NK-92 treated with Interleukin-12 subunit alpha and Interleukin-12 subunit beta, amount 100 ng/mL, for 24 hours (cell line): Measurements from ENCODE around the gene TKFC.
A peak's percentile ranks its signal among the peaks of the same experiment; 100 is the strongest.

ENCODE experiments used
- DNase-seq: peaks from one replicate; lab custom pipeline; 2025; lab: John Stamatoyannopoulos, UW

The TKFC gene

GRCh38 chr11:61315260-61315659 lies 17.8 kb upstream of the TKFC start:
- no peak for DNase-seq

- DNase-seq: no peak
These were observed 7.2 kb upstream of the TKFC start for GRCh38 chr11:61325649-61326414.

DNA sequence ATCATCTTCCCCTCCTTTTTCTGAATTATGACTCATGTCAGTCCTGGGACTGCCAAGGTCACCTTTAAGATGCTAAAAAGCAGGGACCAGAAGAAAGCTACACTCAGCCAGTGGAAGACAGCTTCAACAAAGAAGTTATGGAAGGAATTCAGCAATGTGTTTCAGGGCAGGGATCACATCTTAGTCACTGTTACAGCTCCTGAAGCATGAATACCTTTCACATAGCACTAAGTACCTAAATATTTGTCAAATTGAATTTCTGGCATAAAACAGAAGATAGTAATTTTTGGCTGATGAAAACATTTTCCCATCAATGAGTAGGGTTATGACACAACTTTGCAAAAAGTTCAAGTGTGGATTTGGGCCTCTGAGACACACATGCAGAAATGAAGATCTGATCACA lies 5.4 kb upstream of the TKFC start:
- DNase-seq: no peak

DNA sequence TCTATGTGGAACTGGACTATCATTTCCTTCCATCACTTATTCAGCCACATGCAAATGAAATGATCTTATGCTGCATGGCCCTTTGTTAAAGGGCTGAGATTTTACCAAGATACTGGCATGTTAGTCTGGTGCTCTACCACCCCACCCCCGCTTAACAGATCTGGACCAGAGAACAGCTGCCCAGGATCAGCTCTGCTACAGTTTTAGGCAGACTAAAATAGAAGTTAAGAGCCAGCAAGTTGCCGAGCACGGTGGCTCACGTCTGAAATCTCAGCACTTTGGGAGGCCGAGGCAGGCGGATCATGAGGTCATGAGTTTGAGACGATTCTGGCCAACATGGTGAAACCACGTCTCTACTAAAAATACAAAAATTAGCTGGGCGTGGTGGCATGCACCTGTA lies 4.7 kb upstream of the TKFC start:
- DNase-seq: no peak

DNA sequence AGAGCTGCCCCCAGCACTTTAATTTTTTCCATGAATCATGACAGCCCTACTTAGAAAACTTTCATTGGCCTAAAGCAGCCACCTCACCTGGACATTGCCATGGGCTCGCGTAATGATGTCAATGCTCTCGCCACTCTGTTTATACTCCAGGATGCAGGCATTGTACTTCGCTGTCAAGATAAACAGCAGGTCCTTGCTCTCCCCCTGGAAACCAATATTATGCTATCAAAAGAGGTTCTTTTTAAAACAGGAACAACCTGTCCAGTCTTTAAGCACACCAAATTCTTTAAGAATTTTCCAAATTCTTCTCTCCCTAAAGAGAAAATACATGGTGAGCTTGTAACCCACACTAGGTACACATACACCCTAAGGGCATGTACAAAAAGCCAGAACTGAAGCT lies 3.2 kb upstream of the TKFC start:
- no peak for DNase-seq

GRCh38 chr11:61331651-61332050 lies 1.4 kb upstream of the TKFC start:
- no peak for DNase-seq

GRCh38 chr11:61332281-61332796 lies 689 bp upstream of the TKFC start:
- DNase-seq: no peak

GRCh38 chr11:61333550-61334433 lies 764 bp downstream of the TKFC start:
- DNase-seq: peak; percentile 47

DNA sequence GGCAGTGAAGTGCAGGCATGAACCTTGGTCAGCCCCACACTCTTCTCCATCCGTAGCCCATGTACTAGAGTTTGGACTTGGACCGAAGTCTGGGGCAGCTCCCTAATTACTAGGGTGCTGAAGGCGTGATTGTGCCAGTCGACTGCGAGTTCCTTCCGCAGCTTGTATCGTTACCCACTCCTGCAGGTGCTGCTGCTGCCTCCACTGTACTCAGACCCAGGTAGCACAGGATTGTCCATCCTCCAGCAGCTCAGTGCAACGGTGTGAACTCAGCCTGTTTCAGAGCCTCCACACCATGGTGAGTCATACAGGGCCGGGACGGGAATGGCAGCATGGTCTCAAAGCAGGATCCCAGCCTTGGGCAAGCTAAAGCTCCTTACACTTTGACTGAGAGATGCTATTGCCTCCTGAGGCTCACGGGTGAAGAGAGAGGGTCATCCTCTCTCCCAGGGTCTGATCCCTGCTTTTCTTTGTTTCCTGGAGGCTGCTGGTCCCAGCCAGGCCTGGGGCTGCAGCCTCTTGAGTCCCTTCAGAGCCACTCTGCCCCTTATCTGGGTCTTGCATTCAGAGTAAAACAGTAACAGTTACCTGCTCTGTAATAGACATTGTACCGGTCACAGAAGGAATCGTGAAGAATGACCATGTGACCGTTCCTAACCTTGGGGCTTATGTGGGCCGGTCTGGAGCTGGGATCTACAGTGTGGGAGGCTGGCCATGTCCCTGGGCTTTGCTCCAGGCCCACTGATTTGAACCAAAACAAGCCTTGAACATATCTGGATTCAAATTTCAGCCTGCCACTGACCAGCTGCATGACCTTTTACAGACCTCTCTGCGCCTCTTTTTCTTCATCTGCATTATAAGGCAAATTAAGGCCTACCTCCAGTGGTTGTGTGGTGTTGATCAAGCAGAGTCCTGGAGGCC lies 1.7 kb downstream of the TKFC start:
- no peak for DNase-seq

GRCh38 chr11:61335355-61335710 lies 2.3 kb downstream of the TKFC start:
- DNase-seq: no peak

DNA sequence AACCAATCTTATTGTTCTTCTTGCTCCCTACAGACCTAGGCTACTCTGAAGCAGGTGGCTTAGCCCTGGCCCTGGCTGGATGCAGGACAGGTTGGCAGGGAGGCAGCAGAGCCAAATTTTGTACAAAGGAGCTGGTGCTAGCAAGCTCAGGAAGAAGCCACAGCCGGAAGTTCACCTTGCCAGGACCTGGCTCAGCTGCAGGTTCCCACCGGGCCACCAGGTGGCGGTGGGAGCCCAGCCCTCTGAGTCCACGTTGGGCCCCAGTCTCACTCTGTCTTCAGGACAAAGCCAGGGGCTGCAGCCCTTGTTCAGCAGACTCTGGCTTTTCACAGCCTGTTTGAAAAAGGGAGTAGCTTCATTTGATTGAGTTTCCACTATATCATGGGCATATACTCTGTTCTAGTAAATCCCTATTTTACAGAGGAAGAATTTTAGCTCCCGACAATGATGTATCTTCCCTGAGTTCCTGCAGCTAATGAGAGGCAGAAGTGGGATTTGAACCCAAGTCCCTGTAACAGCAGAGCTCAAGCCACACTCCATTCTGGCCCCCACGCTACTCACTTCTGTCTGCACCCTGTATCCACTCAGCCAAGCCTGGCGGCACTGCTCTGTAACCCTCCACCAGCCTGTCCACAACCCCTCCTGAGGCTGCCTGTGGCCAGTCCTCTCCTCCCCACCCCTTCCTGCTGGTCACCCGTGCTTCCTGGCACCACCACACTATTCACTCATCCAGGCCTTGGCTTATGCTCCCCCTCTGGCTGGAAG lies 3.3 kb downstream of the TKFC start:
- peak; percentile 65 for DNase-seq

- DNase-seq: no peak
These were observed 4.9 kb downstream of the TKFC start for GRCh38 chr11:61337706-61338470.

DNA sequence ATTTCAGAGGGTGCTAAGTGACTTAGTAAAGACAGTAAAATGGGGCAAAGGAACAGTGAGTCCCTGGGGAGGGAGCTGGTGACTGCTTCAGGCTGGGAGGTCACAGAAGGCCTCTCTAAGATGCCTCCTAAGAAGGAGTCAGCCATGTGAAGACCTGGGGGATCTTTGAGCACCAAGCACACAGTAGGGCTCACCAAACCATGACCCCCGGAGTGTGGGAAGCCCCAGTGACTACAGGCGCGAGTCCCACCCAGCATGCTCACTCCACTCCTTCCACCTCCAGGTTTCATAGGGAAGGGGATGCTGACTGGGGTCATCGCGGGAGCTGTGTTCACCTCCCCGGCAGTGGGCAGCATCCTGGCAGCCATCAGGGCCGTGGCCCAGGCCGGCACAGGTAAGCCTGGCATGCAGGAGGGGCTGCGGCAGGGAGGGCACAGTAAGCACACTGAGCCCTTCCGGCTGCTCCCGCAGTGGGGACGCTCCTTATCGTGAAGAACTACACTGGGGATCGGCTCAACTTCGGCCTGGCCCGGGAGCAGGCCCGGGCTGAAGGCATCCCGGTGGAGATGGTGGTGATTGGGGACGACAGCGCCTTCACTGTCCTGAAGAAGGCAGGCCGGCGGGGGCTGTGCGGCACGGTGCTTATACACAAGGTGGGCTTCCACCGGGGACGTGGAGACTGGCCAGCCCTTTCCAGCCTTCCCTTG lies 5.9 kb downstream of the TKFC start:
- DNase-seq: no peak

DNA sequence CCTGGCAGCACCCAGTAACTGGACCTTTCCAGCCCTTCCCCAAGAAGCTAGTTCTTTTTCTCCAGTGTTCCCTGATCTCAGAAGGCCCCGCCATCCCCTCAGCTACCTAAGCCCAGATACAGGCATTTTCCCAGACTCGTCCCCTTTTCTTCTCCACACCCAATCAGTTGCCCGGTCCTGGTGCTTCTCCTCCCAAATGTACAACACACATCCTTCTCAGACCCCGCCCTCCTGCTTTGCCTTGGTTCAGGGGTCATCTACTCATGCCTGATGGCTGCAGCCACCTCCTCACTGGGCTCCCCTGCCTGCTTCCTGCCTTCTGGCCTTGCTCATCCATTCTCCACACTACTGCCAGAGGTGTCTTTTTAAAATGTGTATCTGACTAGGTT lies 6.5 kb downstream of the TKFC start:
- DNase-seq: no peak

- no peak for DNase-seq
These were observed 8.0 kb downstream of the TKFC start for GRCh38 chr11:61340979-61341378.

GRCh38 chr11:61341706-61342105 lies 8.7 kb downstream of the TKFC start:
- DNase-seq: no peak

- DNase-seq: no peak
These were observed 9.3 kb downstream of the TKFC start for GRCh38 chr11:61342207-61342803.

DNA sequence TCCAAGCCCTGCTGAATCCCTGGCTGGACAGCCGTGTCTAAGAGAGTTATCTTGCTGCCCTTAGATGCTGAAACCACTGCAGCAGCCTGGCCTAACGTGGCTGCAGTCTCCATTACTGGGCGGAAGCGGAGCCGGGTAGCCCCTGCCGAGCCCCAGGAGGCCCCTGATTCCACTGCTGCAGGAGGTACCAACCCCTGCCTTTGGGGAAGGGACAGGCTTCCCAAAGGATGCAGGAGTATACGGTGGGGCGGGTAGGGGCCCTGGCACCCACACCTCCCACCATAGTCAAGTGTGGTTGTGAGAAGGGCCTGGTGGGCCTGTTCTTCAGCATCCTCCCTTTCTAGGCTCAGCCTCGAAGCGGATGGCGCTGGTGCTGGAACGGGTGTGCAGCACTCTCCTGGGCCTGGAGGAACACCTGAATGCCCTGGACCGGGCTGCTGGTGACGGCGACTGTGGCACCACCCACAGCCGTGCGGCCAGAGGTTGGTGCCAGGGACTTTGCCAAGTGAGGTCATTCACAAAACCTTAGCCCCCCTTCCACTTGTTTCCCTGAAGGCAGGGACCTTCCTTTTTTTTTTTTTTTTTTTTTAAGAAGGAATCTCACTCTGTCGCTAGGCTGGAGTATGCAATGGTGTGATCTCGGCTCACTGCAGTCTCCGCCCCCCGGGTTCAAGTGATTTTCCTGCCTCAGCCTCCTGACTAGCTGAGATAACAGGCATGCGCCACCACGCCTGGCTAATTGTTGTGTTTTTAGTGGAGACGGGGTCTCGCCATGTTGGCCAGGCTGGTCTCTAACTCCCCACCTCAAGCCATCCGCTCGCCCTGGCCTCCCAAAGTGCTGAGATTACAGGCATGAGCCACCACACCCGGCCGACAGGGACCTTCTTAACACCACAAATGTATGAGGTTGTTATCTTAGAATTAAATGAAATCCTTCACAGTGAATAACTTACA lies 11.0 kb downstream of the TKFC start:
- DNase-seq: no peak
